Right renal cortex interstitium (tissue), 3 donors: ENCODE measurements around the gene UQCR10. TPM values are rescaled to one million over a fixed set of nuclear protein-coding genes. Genes with fewer than 3 reads are reported as not detected.

ENCODE experiments used
- polyA plus RNA-seq, 3 donors: library from polyadenylated mRNA; unstranded; fragments of 120-200 nt; gene quantifications; one replicate each; pipeline ENCODE4 v1.2.1, GENCODE V29; 2013; ENCODE audit not compliant: insufficient read length in 3 of 3

UQCR10 gene
- polyA plus RNA-seq, 3 donors = 137 to 166 (median 149) TPM

Other genes starting within 250 kb of the UQCR10 start
- gene THOC5, start 213.6 kb upstream of the UQCR10 start, polyA plus RNA-seq = 10 to 100 TPM; 20.8 to 35.0 (median 26.9) TPM
- gene NIPSNAP1, start 186.3 kb upstream of the UQCR10 start, polyA plus RNA-seq = 100 to 1,000 TPM; 153 to 169 (median 154) TPM
- gene NF2, start 163.7 kb upstream of the UQCR10 start, polyA plus RNA-seq = 10 to 100 TPM; 26.5 to 29.3 (median 27.1) TPM
- gene CABP7, start 47.4 kb upstream of the UQCR10 start, polyA plus RNA-seq = under 1 TPM; 0.04 to 0.12 (median 0.11) TPM
- 10 to 100 TPM; 23.2 to 25.5 (median 24.0) TPM for gene ZMAT5, start 362 bp upstream of the UQCR10 start, polyA plus RNA-seq
- gene ASCC2, start 70.9 kb downstream of the UQCR10 start, polyA plus RNA-seq = 10 to 100 TPM; 36.7 to 43.0 (median 39.6) TPM
- 10 to 100 TPM; 32.1 to 35.3 (median 32.9) TPM for gene MTMR3, start 115.8 kb downstream of the UQCR10 start, polyA plus RNA-seq